Limb (tissue), 2 donors: ENCODE results near the gene TP53TG5.

ENCODE experiments used
- DNase-seq, 2 donors: peaks; one replicate each; pipeline ENCODE4 v3.0.0-alpha.2; 2016; ENCODE audit errors: extremely low spot score in 2 of 2

TP53TG5 gene

DNA sequence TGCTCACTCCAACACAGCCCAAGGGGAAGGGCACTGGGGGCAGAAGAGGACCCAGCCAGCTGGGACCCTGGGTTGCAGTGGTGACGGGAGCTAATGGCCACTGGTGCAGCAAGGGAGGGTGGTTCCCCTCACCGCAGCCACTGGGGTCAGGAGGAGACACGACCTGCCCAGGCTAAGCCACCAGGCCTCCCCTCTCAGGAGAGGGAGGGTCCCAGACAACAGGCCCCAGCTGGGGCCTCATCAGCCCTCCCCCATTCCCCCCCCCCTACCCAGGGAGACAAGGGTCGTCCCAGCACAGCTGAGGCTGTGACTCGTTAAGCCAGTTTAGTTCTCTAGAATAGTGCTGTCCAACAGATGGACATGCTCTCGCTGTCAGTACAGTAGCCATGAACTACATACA, 52.8 kb downstream of the TP53TG5 start:
- DNase-seq, result no peak

DNA sequence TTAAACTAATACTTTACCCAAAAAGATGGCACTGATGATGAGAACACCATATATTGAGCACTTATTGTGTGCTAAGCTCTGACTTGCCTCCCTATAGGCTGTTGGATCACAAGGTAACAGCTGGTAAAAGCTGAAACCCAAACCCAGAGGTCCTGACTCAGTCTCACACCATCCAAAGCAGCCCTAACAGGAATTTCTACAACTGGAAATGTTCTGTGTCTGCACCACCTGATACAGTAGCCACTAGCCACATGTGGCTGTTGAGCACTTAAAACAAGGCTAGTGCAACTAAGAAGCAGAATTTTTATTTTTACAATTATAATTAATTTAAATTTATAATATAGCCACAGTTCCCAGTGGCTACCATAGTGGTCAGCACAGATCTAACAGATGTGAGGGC, 54.4 kb downstream of the TP53TG5 start:
- no peak for DNase-seq

DNA sequence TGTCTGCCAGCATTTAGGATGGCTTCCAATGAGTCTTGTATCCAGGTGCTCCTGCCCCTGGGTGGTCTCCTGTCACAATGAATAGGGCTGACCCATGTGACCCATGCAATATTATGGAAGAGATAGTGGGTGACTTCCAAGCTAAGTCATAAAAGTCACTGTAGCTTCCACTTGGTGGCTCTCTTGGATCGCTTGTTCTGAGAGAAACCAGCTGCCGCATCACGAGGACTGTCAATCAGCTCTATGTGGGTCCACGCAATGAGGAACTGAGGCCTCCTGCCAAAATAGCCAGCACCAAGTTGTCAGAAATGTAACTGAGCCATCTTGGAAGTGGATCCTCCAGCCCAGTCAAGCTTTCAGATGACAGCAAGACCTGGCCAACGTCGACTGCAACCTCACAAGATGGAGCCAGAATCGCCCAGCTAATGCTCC, 55.2 kb downstream of the TP53TG5 start:
- DNase-seq, result no peak
